HG02642 (cell line): ENCODE results near the gene DDX39A.

Source experiments
- ATAC-seq: cut with Tn5 transposase; IDR thresholded peaks from one replicate; pipeline ENCODE4 v1.9.1; 2021; ENCODE audit warnings: mild to moderate bottlenecking; ENCODE audit not compliant: unreplicated experiment, poor library complexity

Gene DDX39A

GRCh38 chr19:14435320-14436050, 16.3 kb upstream of the DDX39A start:
- no peak for ATAC-seq

GRCh38 chr19:14434543-14435319, 15.6 kb upstream of the DDX39A start:
- ATAC-seq: no peak

- ATAC-seq: peak; percentile 26
These were observed 14.7 kb upstream of the DDX39A start for GRCh38 chr19:14433554-14434501.

- ATAC-seq: peak; percentile 55
These were observed 13.8 kb upstream of the DDX39A start, which contains the start of gene PKN1 for GRCh38 chr19:14432791-14433553. PKN1 (plus strand) TSS chr19:14433306; CDS start chr19:14433522, 216 bp downstream.

- no peak for ATAC-seq
These were observed 11.6 kb upstream of the DDX39A start for GRCh38 chr19:14430712-14431111.

GRCh38 chr19:14428882-14429416, 9.8 kb upstream of the DDX39A start:
- no peak for ATAC-seq

- ATAC-seq: no peak
These were observed 8.3 kb upstream of the DDX39A start for GRCh38 chr19:14427461-14427860.

GRCh38 chr19:14425696-14426138, 6.6 kb upstream of the DDX39A start:
- no peak for ATAC-seq

GRCh38 chr19:14418856-14419105, 360 bp downstream of the DDX39A start:
- ATAC-seq: peak; percentile 51

- no peak for ATAC-seq
These were observed 2.3 kb downstream of the DDX39A start for GRCh38 chr19:14416817-14417231.

- ATAC-seq: no peak
These were observed 4.0 kb downstream of the DDX39A start for GRCh38 chr19:14414926-14415690.

GRCh38 chr19:14413693-14414181, 5.4 kb downstream of the DDX39A start:
- no peak for ATAC-seq

- no peak for ATAC-seq
These were observed 6.0 kb downstream of the DDX39A start for GRCh38 chr19:14412996-14413692.

GRCh38 chr19:14412324-14412995, 6.7 kb downstream of the DDX39A start:
- ATAC-seq: no peak

GRCh38 chr19:14411938-14412245, 7.2 kb downstream of the DDX39A start:
- no peak for ATAC-seq

GRCh38 chr19:14411161-14411937, 7.8 kb downstream of the DDX39A start:
- ATAC-seq: no peak
